Heart left ventricle (tissue), 16 donors: Measurements from ENCODE around the gene NDUFA5. TPM values are rescaled to one million over a fixed set of nuclear protein-coding genes. Genes with fewer than 3 reads are reported as not detected.

Experiments
- ATAC-seq, 4 donors: fragments of 200-7000 bp; cut with Tn5 transposase; one replicate each; pipeline ENCODE4 v1.9.1; 2020 to 2022; ENCODE audit warnings: moderate library complexity in 4 of 4, mild to moderate bottlenecking in 3 of 4, moderate number of reproducible peaks in 1 of 4
- DNase-seq, 5 donors: peaks; one replicate each; pipeline ENCODE4 v3.0.0-alpha.2; 2020
- H3K27ac ChIP-seq, 12 donors: fragments of 200-600 bp; sonication (generic) in 4 of 12; one replicate each; pipeline versions ENCODE4 v1.5.0 to v1.8.0; 2016 to 2022; ENCODE audit warnings: mild to moderate bottlenecking in 2 of 12
- H3K27me3 ChIP-seq, 9 donors: fragments of 200-600 bp; sonication (generic) in 2 of 9; one replicate each; pipeline versions ENCODE4 v1.5.1 to v1.8.0; 2016 to 2022; ENCODE audit warnings: mild to moderate bottlenecking in 3 of 9
- H3K36me3 ChIP-seq, 9 donors: fragments of 200-600 bp; sonication (generic) in 2 of 9; one replicate each; pipeline versions ENCODE4 v1.5.0 to v1.8.0; 2018 to 2022; ENCODE audit warnings: mild to moderate bottlenecking in 2 of 9
- H3K4me1 ChIP-seq, 12 donors: fragments of 200-600 bp; sonication (generic) in 4 of 12; one replicate each; pipeline versions ENCODE4 v1.5.0 to v1.8.0; 2016 to 2022; ENCODE audit warnings: mild to moderate bottlenecking in 3 of 12
- H3K4me3 ChIP-seq, 12 donors: fragments of 200-600 bp; sonication (generic) in 4 of 12; one replicate each; pipeline versions ENCODE4 v1.5.0 to v1.8.0; 2017 to 2022; ENCODE audit warnings: mild to moderate bottlenecking in 9 of 12, moderate library complexity in 4 of 12
- H3K9me3 ChIP-seq, 12 donors: fragments of 200-600 bp; sonication (generic) in 4 of 12; one replicate each; pipeline versions ENCODE4 v1.5.0 to v1.8.0; 2016 to 2022; ENCODE audit warnings: mild to moderate bottlenecking in 1 of 12
- CTCF ChIP-seq, 12 donors: fragments of 200-600 bp; sonication (generic) in 4 of 12; IDR thresholded peaks; one replicate each; pipeline versions ENCODE4 v1.5.0 to v1.8.0; 2018 to 2022; ENCODE audit warnings: antibody characterized with exemption in 12 of 12, mild to moderate bottlenecking in 5 of 12
- POLR2A ChIP-seq, 2 donors: fragments of 450-650 bp; IDR thresholded peaks; one replicate each; pipeline ENCODE4 v1.6.1; 2017; ENCODE audit warnings: antibody characterized with exemption in 2 of 2, mild to moderate bottlenecking in 2 of 2, moderate library complexity in 2 of 2
- WGBS, 4 donors: extraction: QIAGEN DNeasy Blood & Tissue Kit in 2 of 4; methylation state at CpG; one replicate each; pipeline versions ENCODE4 v1.1.5 to v1.1.7; 2013 to 2018; 5-methylcytosine and 5-hydroxymethylcytosine counted together
- intact Hi-C, 10 donors: fragments of 100-400 bp; cut with DNase I; formaldehyde crosslinking; loops; one replicate each; pipeline versions ENCODE4 v1.11.1 to v1.14.2; 2022
- polyA plus RNA-seq, 2 donors: library from polyadenylated mRNA; stranded (reverse); fragments of 200-250 nt; gene quantifications; one replicate each; pipeline ENCODE4 v1.2.3, GENCODE V29; 2013
- total RNA-seq, 9 donors: library from RNA; depleted of rRNA in 2 of 9; stranded (reverse); fragments of >200 nt in 2 of 9; fragmentation: NEBNext Ultra II Directional in 3 of 9; extraction: Animal tissue kit (Norgen Biotek cat#: 25700) in 3 of 9; gene quantifications; one replicate each; pipeline versions ENCODE4 v1.1.0 to v1.2.4, GENCODE V29; 2016 to 2023
- donor health status: ischemic (EF 13 %, LVEDD 7.1; RV severe dilation, severe dysfunction).
- donor health status: healthy with polysubstance abuse.
- donor health status: DM: no; HTN: yes; CAD: no.
- donor health status: DM: no; HTN: no; CAD: no.
- donor health status: ischemic (EF 25% LVEDD 6.9; RV normal size, moderate dysfunction).
- donor health status: ischemic (EF 25% LVEDD 5.7; RV mildly dilated, moderate dysfunction).
- donor health status: healthy.
- donor health status: DM: yes; HTN: yes; CAD: no.
- donor health status: ischemic (EF 35%, LVEDD 5.7; RV mildly dilated, moderate dysfunction).
- donor health status: nonischemic (EF 11% LVEDD 7.7; RV severe dilation, severe dysfunction).
- donor health status: DM: yes; HTN: yes; CAD: no.
- donor health status: PGD.
- donor health status: ischemic (EF 29% LVEDD 5.4; RV normal size, mild dysfunction).
- donor health status: nonischemic (EF 23%, LVEDD 6.1; RV moderate dilation, normal function).

Gene NDUFA5
- total and polyA plus RNA-seq, 11 donors: 109 to 415 (median 245) TPM

- Histone ChIP-seq H3K27ac (no peak overlapping the region), H3K4me3 (no peak overlapping the region), H3K9me3 (no peaks in the 10 kb centered on the region), H3K36me3 (no peaks in the 10 kb centered on the region), H3K4me1 (no peaks in the 10 kb centered on the region), H3K27me3 (no peaks in the 10 kb centered on the region)
- ATAC-seq (no peak), DNase-seq (no peak)
- TF ChIP-seq CTCF (IDR thresholded peaks at IDR 0.05) (no peak), POLR2A (IDR thresholded peaks at IDR 0.05) (no peak)
- WGBS, 4 donors: 78 to 90% (median 85%) methylated on average over 2 of the region's 2 CpGs
- intact Hi-C loops: no loop called here
Observed at GRCh38 chr7:123522066-123522465, 35.6 kb downstream of the NDUFA5 start.

DNA sequence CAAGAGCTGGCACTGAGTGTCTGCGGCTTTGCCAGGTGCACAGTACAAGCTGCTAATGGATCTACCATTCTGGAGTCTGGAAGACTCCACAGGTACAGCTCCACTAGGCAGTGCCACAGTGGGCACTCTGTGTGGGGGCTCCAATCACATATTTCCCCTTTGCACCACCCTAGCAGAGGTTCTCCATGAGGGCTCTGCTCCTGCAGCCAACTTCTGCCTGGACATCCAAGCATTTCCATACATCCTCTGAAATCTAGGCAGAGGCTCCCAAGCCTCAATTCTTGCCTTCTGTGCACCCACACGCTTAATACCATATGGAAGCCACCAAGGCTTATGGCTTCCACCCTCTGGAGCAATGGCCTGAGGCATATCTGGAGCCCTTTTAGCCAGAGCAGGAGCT lies 52.4 kb downstream of the NDUFA5 start:
- Histone ChIP-seq H3K9me3 (peaks cover 0 to 9% (median 0%) of the 10 kb centered on the region in 12 donors), H3K4me3 (no peak overlapping the region), H3K36me3 (no peaks in the 10 kb centered on the region), H3K27me3 (no peaks in the 10 kb centered on the region), H3K4me1 (no peaks in the 10 kb centered on the region), H3K27ac (no peak overlapping the region)
- WGBS, 4 donors: 83 to 92% (median 88%) methylated on average over 2 of the region's 2 CpGs
- no peak for DNase-seq
- intact Hi-C loops: no loop called here
- TF ChIP-seq POLR2A (IDR thresholded peaks at IDR 0.05): no peak
- TF ChIP-seq CTCF (IDR thresholded peaks at IDR 0.05): no peak
- ATAC-seq: no peak

DNA sequence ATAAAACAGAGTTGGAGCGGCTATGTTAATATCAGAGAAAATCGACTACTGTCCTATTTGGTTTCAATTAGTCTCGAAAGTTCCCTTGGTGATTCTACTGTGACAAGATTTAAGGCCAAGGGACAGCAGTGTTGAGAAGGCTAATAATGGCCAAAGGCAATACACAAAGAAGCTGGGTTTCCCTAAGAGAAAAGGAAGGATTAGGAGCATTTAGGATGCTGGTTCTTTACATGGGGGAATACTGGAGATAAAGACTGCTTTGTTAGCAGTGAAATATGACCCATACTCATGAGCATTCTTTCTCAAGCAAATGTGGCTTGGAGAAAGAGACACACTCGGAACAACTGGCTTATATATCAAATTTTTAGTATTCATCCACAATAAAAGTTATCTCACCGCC lies 55.4 kb downstream of the NDUFA5 start:
- H3K4me3 ChIP-seq: no peak overlapping the region
- H3K4me1 ChIP-seq: no peaks in the 10 kb centered on the region
- intact Hi-C loops: no loop called here
- H3K9me3 ChIP-seq: peaks cover 0 to 9% (median 0%) of the 10 kb centered on the region in 12 donors
- TF ChIP-seq POLR2A (IDR thresholded peaks at IDR 0.05): no peak
- no peak for ATAC-seq
- no peaks in the 10 kb centered on the region for H3K36me3 ChIP-seq
- WGBS, 4 donors: 82 to 88% (median 85%) methylated on average over 5 of the region's 5 CpGs
- no peaks in the 10 kb centered on the region for H3K27me3 ChIP-seq
- DNase-seq: no peak
- H3K27ac ChIP-seq: no peak overlapping the region

GRCh38 chr7:123500878-123501489 lies 56.6 kb downstream of the NDUFA5 start:
- TF ChIP-seq CTCF (IDR thresholded peaks at IDR 0.05): no peak
- no peak for TF ChIP-seq POLR2A (IDR thresholded peaks at IDR 0.05)
- H3K27ac ChIP-seq: no peak overlapping the region
- intact Hi-C loops: no loop called here
- 90 to 93% (median 93%) methylated on average over 1 of the region's 1 CpG for WGBS, 4 donors
- ATAC-seq (no peak), DNase-seq (no peak)
- H3K4me1 ChIP-seq: no peaks in the 10 kb centered on the region
- no peak overlapping the region for H3K4me3 ChIP-seq
- peaks cover 0 to 7% (median 0%) of the 10 kb centered on the region in 12 donors for H3K9me3 ChIP-seq
- peaks cover 0 to 4% (median 0%) of the 10 kb centered on the region in 9 donors for H3K27me3 ChIP-seq
- no peaks in the 10 kb centered on the region for H3K36me3 ChIP-seq
